ENCODE results near the gene STIMATE. TPM values are rescaled to one million over a fixed set of nuclear protein-coding genes. Genes with fewer than 3 reads are reported as not detected.

The STIMATE gene
- polyA plus RNA-seq, 3 donors: 8.9 to 49.9 (median 11.7) TPM

DNA sequence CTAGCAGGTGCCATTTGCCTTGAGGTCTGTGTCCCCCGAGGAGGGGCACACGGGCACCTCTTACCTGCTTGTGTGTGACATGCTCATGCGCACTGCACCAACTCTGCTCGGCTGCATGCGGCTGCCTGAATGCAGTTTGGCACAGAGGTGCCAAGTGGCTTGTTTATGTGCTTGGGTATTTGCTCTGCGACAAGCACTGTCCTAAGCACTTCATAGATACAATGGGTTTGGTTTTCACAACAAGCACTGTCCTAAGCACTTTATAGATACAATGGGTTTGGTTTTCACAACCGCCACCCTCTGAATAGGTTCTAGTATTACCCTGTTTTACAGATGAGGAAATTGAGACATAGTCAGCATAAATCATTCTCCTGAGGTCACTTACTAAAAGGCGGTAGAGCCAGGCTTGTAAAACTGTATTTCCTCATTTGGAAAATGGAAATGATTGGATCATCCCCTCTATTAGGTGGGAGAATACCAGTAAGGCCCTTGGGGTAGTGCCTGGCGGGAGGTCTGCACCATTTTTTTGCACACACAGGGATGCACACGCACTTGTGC lies 67.4 kb downstream of the STIMATE start:
- Mint-ChIP-seq H3K27me3 (ENCODE audit: low read depth in 3 of 3) (peaks cover 0 to 6% (median 0%) of the 10 kb centered on the region in 3 donors), H3K4me1 (peaks cover 8% of the 10 kb centered on the region), H3K27ac (no peak overlapping the region), H3K4me3 (no peak overlapping the region), H3K36me3 (peaks cover 14 to 21% of the 10 kb centered on the region in 2 donors), H3K9me3 (no peaks in the 10 kb centered on the region)
- Histone ChIP-seq H3K36me3 (replicated peaks in 1 of 2; ENCODE audit: control insufficient read depth in 1 of 2, insufficient read depth in 2 of 2, low read length in 2 of 2) (peaks cover 5 to 24% of the 10 kb centered on the region in 2 donors), H4K20me1 (ENCODE audit: insufficient read depth, low read length) (no peaks in the 10 kb centered on the region), H3K27me3 (ENCODE audit: control insufficient read depth in 2 of 2, insufficient read depth in 2 of 2, low read length in 2 of 2) (no peaks in the 10 kb centered on the region), H3K9me3 (replicated peaks in 1 of 2; ENCODE audit: control insufficient read depth in 1 of 2, insufficient read depth in 1 of 2, low read length in 2 of 2) (no peaks in the 10 kb centered on the region), H3K4me3 (replicated peaks in 1 of 3; ENCODE audit: low read depth in 2 of 3, low read length in 3 of 3) (no peak overlapping the region), H2AFZ (ENCODE audit: insufficient read depth, low read depth, low read length, poor library complexity, severe bottlenecking) (no peak overlapping the region), H3K79me2 (ENCODE audit: insufficient read depth, low read length) (no peaks in the 10 kb centered on the region), H3K9ac (ENCODE audit: insufficient read depth, low read length, poor library complexity, severe bottlenecking) (no peak overlapping the region), H3K4me2 (replicated peaks; ENCODE audit: extremely low read depth, low read length, poor library complexity, severe bottlenecking) (no peak overlapping the region), H3K4me1 (ENCODE audit: control insufficient read depth in 1 of 2, insufficient read depth in 2 of 2, low read length in 2 of 2) (no peaks in the 10 kb centered on the region), H3K27ac (ENCODE audit: low read depth in 1 of 2, low read length in 2 of 2) (no peak overlapping the region)
- DNase-seq: no peak
- 94% methylated on average over 5 of the region's 10 CpGs for WGBS (ENCODE audit: insufficient coverage)
- intact Hi-C loops (cut with micrococcal nuclease): no loop called here
- TF ChIP-seq, protein P1, sequence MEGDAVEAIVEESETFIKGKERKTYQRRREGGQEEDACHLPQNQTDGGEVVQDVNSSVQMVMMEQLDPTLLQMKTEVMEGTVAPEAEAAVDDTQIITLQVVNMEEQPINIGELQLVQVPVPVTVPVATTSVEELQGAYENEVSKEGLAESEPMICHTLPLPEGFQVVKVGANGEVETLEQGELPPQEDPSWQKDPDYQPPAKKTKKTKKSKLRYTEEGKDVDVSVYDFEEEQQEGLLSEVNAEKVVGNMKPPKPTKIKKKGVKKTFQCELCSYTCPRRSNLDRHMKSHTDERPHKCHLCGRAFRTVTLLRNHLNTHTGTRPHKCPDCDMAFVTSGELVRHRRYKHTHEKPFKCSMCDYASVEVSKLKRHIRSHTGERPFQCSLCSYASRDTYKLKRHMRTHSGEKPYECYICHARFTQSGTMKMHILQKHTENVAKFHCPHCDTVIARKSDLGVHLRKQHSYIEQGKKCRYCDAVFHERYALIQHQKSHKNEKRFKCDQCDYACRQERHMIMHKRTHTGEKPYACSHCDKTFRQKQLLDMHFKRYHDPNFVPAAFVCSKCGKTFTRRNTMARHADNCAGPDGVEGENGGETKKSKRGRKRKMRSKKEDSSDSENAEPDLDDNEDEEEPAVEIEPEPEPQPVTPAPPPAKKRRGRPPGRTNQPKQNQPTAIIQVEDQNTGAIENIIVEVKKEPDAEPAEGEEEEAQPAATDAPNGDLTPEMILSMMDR (IDR thresholded peaks at IDR 0.05): no peak

GRCh38 chr3:52829482-52829881 lies 67.9 kb downstream of the STIMATE start:
- Histone ChIP-seq H3K4me3 (replicated peaks in 1 of 3; ENCODE audit: low read depth in 2 of 3, low read length in 3 of 3) (no peak overlapping the region), H3K4me1 (ENCODE audit: control insufficient read depth in 1 of 2, insufficient read depth in 2 of 2, low read length in 2 of 2) (no peaks in the 10 kb centered on the region), H3K79me2 (ENCODE audit: insufficient read depth, low read length) (no peaks in the 10 kb centered on the region), H3K36me3 (replicated peaks in 1 of 2; ENCODE audit: control insufficient read depth in 1 of 2, insufficient read depth in 2 of 2, low read length in 2 of 2) (peaks cover 5 to 19% of the 10 kb centered on the region in 2 donors), H3K4me2 (replicated peaks; ENCODE audit: extremely low read depth, low read length, poor library complexity, severe bottlenecking) (no peak overlapping the region), H3K9ac (ENCODE audit: insufficient read depth, low read length, poor library complexity, severe bottlenecking) (no peak overlapping the region), H4K20me1 (ENCODE audit: insufficient read depth, low read length) (no peaks in the 10 kb centered on the region), H3K27me3 (ENCODE audit: control insufficient read depth in 2 of 2, insufficient read depth in 2 of 2, low read length in 2 of 2) (no peaks in the 10 kb centered on the region), H3K27ac (ENCODE audit: low read depth in 1 of 2, low read length in 2 of 2) (no peak overlapping the region), H2AFZ (ENCODE audit: insufficient read depth, low read depth, low read length, poor library complexity, severe bottlenecking) (no peak overlapping the region), H3K9me3 (replicated peaks in 1 of 2; ENCODE audit: control insufficient read depth in 1 of 2, insufficient read depth in 1 of 2, low read length in 2 of 2) (no peaks in the 10 kb centered on the region)
- Mint-ChIP-seq H3K9me3 (no peaks in the 10 kb centered on the region), H3K36me3 (peaks cover 13 to 18% of the 10 kb centered on the region in 2 donors), H3K27ac (no peak overlapping the region), H3K4me3 (no peak overlapping the region), H3K4me1 (peaks cover 8% of the 10 kb centered on the region), H3K27me3 (ENCODE audit: low read depth in 3 of 3) (peaks cover 0 to 6% (median 0%) of the 10 kb centered on the region in 3 donors)
- intact Hi-C loops (cut with micrococcal nuclease): no loop called here
- WGBS (ENCODE audit: insufficient coverage): 100% methylated on average over 1 of the region's 3 CpGs
- TF ChIP-seq, protein P1 (IDR thresholded peaks at IDR 0.05): no peak
- no peak for DNase-seq
